Activated CD4-positive, alpha-beta T cell treated with anti-CD3 and anti-CD28 coated beads, Interleukin-2, amount 50 U/mL, for 24 hours (primary cell): ENCODE measurements around the gene ABHD10.

Source experiments
- DNase-seq, 2 donors: peaks; one replicate each; pipeline ENCODE4 v3.0.0-alpha.2; 2020; ENCODE audit warnings: low read depth in 1 of 2, low spot score in 1 of 2

ABHD10 gene

GRCh38 chr3:111963424-111963823 lies 15.4 kb upstream of the ABHD10 start:
- DNase-seq, result no peak

DNA sequence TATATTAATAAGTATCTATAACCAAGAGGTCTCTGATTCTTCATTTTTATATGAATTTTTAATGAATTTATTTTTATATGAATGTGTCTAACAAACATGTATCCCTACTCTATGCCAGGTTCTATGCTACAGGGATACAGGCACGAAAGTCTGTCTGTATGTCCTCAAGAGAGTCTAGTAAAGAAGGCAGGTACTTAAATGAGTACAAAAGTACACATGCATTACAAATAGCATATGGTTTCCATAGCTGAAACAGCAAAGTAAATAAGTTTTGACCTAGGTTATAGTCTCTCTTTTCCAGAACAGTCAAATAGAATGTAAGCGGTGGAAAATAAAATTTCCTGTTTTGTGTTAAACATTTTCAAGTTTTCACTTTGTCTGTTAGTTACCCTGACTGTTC lies 13.3 kb upstream of the ABHD10 start:
- DNase-seq, result no peak

DNA sequence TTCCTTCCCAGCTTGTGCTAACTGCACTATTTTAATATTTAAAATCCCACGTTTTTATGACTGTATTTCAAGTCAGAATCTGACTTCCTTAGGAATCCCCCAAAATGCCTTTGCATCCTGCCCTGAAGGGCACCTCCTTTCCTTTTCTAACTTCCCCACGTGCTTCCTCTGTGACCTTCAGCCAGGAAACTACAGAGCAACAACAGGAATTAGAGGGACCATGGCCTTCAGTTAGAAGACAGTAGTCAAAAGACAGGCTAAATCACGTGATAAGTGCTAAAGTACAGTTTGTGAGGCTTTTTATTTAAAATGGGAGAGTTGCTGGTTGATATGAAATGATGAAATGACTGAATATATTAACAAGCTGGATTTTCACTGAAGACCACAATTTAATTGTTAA lies 11.8 kb upstream of the ABHD10 start:
- no peak for DNase-seq

DNA sequence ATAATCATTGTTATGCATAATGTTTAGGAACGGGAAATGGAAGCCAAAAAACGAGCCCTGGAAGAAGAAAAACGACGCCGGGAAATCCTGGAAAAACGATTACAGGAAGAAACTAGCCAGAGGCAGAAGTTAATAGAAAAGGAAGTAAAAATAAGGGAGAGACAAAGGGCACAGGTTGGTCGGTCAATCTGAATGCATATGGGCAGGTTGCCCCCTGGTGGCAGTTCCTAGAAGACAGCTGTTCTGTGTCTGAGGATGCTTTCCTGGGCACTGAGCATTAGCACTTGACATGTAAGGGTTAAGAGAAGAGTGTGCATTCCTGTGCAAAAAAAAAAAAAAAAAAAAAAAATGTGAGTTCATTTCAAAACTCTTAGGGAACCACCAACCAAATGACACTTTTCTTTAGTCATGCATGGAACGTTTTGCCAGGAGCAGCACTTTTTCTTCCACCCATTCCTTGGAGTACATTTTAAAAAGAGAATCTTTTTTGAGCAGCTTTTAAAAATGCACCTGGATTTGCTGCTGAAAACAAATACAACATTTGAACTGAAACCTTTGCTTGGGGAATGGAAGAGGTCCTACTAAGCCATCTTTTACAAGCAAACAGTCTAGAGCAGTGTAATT lies 11.1 kb upstream of the ABHD10 start:
- DNase-seq, result peak; percentile 58 to 76

GRCh38 chr3:111968319-111969054 lies 10.3 kb upstream of the ABHD10 start:
- no peak for DNase-seq

DNA sequence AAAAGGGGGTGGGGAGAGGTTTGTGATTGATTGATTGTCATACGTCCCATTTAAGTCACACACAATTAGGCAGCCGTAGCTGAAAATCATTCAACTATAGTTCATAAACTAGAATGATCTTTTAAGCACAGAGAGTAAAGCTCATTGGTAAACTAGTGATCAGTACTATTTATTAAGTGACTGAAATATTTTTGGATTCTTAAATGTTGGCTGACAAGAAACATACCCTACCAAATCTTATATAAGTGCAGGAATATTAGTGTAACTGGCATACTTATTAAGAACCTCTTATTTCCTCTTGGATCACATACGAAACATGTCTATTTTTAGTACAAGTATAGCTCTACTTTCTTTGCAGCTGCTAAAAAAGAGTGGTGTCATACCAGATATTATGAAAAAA lies 8.4 kb upstream of the ABHD10 start:
- no peak for DNase-seq

DNA sequence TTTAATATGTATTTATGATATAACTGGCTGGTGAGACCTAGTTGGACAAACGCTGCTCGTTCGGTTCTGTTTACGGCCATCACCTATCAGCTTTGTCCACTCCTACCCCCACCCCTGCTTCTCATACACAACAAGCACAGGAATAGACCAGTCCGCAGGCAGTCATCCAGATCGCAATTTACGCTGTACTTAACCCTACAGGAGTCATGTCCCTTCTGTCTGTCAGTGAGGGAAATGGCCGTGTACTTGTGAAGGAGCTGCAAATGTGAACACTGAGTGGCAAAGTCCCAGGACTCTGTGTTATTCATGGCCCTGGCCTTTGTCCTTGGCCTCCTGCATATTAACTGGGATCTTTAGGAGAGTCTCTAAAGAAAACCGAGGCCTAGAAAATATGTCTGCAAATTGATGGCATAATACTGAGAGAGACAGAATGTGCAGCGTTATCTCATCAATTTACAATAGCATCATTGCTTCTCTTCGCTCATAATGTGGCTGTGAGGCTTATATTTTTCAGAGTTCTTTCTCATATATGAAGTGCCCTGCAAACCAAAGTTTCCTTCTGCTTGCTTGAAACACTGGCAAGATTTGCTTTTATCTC lies 7.2 kb upstream of the ABHD10 start:
- no peak for DNase-seq

DNA sequence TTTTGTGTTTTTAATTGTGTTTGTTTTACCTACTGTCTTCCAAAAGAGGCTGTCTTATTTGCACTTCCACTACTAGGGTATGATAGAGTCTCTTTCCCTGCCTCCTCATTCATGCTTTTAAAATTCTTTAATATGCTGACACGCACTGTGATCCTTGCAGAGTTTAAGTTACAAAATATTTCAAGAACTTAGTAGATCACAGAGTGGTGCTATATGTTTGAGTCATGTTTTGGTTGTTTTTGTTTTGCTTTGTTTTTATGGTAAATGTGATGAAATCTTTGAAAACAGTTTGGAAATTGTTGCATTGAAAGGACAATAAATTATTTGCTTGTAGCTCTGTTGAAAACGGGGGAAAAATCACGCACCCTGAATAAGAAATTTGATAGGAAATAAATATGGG lies 5.9 kb upstream of the ABHD10 start:
- no peak for DNase-seq

- DNase-seq, result no peak
Observed at GRCh38 chr3:111975131-111975530, 3.7 kb upstream of the ABHD10 start.

DNA sequence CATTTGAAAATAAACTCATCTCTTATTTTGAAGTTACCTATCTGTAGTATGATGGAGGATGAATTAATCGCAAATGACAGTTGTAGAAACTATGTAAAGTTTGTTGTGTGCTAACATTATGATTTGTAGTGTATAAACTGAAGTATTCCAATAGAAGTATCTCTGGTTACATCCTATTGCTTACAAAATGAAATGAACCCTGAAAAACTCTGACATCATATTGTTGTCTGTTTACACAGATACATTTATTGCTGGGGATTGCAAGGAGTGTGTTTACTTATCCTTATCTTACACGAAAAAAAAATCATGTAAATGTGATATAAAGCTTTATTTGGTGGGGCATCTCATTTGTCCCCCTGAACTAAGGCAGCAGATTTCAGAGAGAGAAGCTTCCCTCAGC lies 2.6 kb upstream of the ABHD10 start:
- no peak for DNase-seq

DNA sequence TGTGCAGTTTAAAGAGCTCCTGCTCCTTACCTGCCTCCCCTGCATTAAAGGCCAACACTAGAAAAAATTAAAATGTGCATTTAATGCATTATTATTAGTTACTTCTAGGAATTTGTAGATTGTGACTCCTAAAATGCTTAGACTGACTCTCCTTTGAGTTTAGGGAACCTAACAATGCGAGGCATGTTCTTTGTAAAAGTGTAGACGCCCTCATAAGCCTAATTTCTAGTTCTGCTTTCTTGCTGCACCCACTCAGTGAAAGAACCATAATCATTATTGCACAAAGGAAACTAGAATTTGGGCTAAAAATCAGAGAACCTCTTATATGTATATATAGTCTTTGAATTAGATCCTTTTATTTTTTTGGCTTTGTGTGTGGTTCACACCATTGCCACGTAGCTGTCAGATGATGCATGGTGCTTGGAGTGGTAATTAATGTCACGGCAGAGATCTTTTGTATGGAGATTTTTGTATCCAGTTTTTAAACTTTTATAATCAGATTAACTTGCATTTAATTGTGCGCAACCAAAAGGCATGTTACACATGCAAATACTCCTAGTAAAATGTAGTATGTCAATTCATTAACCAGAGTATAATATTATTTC lies 710 bp downstream of the ABHD10 start:
- DNase-seq, result no peak

DNA sequence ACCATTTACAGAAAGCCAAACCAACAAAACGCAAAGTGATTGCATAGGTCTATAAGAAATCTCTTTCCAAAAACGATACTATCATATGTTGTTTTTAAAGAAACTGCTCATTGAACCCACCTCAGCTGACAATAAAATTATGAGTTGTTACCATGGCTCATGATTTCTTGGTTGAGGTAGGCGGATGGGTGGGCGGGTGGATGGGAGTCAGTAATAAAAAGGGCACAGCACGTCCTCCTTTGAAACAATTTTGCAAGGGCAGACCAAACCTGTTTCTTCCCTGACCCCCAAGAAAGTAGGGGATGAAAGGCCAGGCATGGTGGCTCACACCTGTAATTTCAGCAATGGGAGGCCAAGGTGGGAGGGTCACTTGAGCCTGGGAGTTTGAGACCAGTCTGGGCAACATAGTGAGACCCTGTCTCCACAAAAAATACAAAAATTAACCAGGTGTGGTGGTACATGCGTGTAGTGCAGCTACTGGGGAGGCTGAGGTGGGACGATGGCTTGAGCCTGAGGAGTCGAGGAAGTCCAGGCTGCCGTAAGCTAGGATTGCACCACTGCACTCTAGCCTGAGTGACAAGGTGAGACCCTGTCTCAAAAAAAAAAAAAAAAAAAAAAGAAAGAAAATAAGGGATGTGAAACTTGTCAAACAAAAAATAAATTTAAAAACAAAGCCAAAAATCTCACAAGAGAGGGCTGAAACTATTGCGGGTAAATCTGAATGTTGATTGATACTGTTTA lies 2.1 kb downstream of the ABHD10 start:
- no peak for DNase-seq

- DNase-seq, result no peak
Observed at GRCh38 chr3:111981457-111981763, 2.6 kb downstream of the ABHD10 start.

DNA sequence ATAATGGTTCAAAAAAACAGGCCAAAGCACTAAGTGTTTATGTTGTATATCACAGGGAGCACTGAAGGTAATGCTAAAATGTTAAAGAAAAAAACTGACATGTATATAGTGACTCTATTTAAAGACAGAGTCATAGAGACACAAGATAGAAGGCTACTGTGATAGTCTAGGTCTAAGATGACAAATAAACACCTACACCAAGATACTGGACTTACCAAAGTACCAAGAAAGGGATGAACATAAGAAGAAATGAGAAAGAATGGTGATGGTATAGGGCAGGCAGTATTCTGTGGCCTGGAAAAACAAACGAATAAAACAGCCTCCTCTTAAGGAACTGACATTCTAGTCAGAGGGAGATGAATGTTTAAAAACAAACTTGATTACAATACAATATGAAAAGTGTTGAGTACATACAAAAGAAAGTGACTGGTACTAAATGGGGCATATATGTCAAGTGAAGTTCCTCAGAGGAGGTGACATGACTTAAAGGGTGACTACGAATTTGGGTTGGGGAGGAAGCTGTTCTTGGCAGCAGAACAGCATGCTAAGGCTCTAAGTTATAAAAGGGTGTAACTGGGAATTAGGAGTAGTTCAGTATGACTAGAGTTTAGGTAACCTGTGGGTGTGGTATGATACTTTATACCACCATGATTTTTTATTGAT lies 5.9 kb downstream of the ABHD10 start:
- DNase-seq, result no peak

GRCh38 chr3:111986800-111987199 lies 8.0 kb downstream of the ABHD10 start:
- DNase-seq, result no peak

- DNase-seq, result peak in 1 of 2 donors; percentile 26
Observed at GRCh38 chr3:111989061-111989678, 10.3 kb downstream of the ABHD10 start.

DNA sequence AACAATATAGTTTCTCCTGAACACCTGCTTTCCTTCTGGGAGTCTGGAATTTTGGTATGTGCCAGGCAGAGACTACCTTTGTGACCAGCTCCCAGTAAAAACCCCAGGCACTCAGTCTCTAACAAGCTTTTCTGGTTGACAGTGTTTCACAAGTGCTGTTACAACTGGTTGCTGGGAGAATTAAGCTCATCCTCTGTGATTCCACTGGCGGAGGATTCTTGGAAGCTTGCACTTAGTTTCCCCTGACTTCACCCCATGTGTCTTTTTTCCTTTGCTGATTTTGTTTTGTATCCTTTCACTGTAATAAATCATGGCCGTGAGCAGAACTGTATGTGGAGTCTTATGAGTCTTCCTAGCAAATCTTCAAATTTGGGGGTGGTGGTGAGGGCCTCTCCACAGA lies 14.2 kb downstream of the ABHD10 start:
- DNase-seq, result no peak

DNA sequence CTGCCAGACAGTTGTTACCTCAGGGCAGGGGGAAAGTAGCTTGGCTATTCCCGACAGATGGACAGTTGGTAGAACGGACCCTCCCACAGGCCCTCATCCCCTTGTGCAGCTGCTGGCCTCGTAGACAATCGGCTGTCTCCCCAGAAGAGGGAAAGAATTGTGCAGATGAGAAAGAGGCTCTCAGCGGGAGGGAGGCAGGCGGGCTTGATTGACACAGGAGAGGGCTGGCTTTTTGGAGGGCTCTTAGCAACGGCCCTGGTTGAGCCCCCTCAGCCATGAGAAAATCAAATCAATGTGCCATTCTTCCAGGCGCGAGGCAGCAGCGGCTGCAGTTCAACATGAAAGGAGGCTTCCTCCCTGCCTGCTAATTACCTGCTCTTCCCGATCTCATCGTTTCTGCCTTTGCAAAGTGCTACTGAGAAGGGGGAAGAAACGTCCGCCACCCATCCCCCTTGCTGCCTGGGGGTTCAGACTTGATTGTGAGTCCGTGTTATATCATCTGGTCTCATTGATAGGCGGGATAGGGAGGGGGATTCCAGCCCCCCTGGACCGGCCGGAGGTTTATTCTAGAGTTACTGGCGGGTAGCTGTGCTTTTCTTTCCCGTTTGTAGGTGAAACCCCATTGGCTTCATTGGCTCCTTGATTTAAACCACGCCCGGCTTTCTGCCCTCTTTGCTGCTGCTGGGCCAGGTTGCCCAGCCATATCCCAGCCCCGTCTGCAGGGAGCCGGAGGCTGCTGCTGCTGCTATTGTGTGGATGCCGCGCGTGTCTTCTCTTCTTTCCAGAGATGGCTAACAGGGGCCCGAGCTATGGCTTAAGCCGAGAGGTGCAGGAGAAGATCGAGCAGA lies 20.0 kb downstream of the ABHD10 start, which contains the start of gene TAGLN3:
Gene TAGLN3 (plus strand): TSS at position 287 of the 848 bp plus-strand sequence. CDS start 501 bp downstream, at position 788.
- no peak for DNase-seq

DNA sequence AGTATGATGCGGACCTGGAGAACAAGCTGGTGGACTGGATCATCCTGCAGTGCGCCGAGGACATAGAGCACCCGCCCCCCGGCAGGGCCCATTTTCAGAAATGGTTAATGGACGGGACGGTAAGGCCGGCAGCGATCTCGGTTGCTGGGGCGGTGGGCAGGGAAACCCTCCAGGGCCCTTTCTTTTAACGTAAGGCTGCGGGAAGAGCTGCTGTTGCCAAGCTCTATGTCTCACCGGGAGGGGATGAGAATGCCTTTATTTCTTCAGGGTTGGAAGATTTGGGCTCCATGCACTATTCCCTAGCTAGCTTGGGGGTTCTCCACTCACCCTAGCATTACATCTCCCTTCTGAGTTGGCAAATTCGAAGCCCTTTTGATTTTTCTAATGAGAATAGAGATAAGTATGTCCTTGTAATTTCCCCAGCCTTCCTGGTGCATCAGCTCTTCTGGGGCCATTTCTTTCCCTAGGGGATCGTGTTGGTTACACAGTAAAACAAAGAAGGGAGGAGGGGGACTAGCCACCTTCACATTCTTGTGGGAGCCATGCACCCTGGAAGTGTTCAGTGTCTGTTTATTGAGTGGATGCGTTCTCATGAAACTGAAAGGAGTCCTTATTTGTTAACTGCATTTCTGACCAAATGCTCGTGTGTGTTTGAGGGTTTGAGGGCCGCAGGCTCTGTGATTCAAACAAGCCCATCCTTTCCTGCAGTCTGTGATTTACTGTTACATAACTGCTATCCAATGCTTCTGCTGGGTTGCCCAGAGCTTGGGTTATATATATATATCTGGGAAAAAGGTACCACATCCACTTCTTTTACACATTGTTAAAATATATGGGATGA lies 20.9 kb downstream of the ABHD10 start:
- no peak for DNase-seq
